OCI-LY1 (cell line): ENCODE results near the gene CBLIF.

Source experiments
- EZH2 ChIP-seq: fragments of 200-600 bp; sonication (generic), shearing (Covaris generic); IDR thresholded peaks from 2 replicates; pipeline ENCODE4 v1.8.0; 2017; ENCODE audit warnings: borderline replicate concordance, mixed run types, mild to moderate bottlenecking, antibody characterized with exemption, low read length, moderate library complexity, mixed read lengths
- TF ChIP-seq, protein P1 (sequence below): fragments of 200-600 bp; sonication (generic), shearing (Covaris generic); IDR thresholded peaks from 2 replicates; pipeline ENCODE4 v1.5.1; 2017; ENCODE audit warnings: mild to moderate bottlenecking, antibody characterized with exemption, low read length, moderate library complexity, mixed read lengths

DNA sequence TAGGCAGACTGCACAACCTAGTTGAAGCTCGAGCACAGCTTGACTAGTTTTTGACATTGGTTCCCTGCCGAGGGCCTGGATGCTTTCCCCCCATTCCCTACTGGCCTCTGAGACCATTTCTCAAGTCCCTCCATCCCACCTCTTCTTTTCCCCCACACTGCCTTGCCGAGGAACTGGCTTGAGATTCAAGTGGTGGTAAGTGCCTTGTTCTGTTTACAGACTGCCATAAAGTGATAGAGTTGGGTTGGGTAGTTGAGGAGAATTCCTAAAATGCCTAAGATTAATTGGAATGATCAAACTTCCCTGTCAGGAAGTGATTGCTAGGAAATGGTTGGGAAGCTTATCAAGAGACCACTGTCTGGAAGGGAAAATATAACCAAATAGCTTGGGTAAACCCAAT, 50.9 kb downstream of the CBLIF start:
- TF ChIP-seq, protein P1, sequence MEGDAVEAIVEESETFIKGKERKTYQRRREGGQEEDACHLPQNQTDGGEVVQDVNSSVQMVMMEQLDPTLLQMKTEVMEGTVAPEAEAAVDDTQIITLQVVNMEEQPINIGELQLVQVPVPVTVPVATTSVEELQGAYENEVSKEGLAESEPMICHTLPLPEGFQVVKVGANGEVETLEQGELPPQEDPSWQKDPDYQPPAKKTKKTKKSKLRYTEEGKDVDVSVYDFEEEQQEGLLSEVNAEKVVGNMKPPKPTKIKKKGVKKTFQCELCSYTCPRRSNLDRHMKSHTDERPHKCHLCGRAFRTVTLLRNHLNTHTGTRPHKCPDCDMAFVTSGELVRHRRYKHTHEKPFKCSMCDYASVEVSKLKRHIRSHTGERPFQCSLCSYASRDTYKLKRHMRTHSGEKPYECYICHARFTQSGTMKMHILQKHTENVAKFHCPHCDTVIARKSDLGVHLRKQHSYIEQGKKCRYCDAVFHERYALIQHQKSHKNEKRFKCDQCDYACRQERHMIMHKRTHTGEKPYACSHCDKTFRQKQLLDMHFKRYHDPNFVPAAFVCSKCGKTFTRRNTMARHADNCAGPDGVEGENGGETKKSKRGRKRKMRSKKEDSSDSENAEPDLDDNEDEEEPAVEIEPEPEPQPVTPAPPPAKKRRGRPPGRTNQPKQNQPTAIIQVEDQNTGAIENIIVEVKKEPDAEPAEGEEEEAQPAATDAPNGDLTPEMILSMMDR, result no peak
- no peak for TF ChIP-seq EZH2
